HG03025 (cell line): Measurements from ENCODE around the gene PLBD1.

ENCODE experiments used
- ATAC-seq: cut with Tn5 transposase; IDR thresholded peaks from one replicate; pipeline ENCODE4 v1.9.1; 2021; ENCODE audit warnings: mild to moderate bottlenecking, moderate library complexity; ENCODE audit not compliant: unreplicated experiment, low FRiP score

The PLBD1 gene

GRCh38 chr12:14567351-14568162, at the start of gene PLBD1:
PLBD1 (minus strand) TSS chr12:14567883; CDS start chr12:14567696, 187 bp downstream.
- peak; percentile 68 for ATAC-seq

- ATAC-seq = peak; percentile 47
These were observed 47.0 kb upstream of the PLBD1 start for GRCh38 chr12:14614704-14615121.

GRCh38 chr12:14613718-14614117, 46.0 kb upstream of the PLBD1 start:
- ATAC-seq = peak; percentile 97

- no peak for ATAC-seq
These were observed 45.3 kb upstream of the PLBD1 start for GRCh38 chr12:14612898-14613445.

GRCh38 chr12:14612250-14612649, 44.6 kb upstream of the PLBD1 start:
- no peak for ATAC-seq

- ATAC-seq = no peak
These were observed 44.0 kb upstream of the PLBD1 start for GRCh38 chr12:14611640-14612203.

GRCh38 chr12:14607568-14607967, 39.9 kb upstream of the PLBD1 start:
- ATAC-seq = no peak

- ATAC-seq = no peak
These were observed 37.8 kb upstream of the PLBD1 start for GRCh38 chr12:14605401-14605989.

- no peak for ATAC-seq
These were observed 34.2 kb upstream of the PLBD1 start for GRCh38 chr12:14601692-14602478.

- ATAC-seq = no peak
These were observed 29.8 kb upstream of the PLBD1 start for GRCh38 chr12:14597480-14597879.

GRCh38 chr12:14591719-14592118, 24.0 kb upstream of the PLBD1 start:
- ATAC-seq = no peak

- no peak for ATAC-seq
These were observed 21.7 kb upstream of the PLBD1 start for GRCh38 chr12:14589169-14590004.

- ATAC-seq = no peak
These were observed 20.9 kb upstream of the PLBD1 start for GRCh38 chr12:14588571-14588970.

- ATAC-seq = no peak
These were observed 11.0 kb upstream of the PLBD1 start for GRCh38 chr12:14578646-14579045.

- ATAC-seq = peak; percentile 49
These were observed 9.7 kb upstream of the PLBD1 start for GRCh38 chr12:14577344-14577743.

- peak; percentile 26 for ATAC-seq
These were observed 9.2 kb upstream of the PLBD1 start for GRCh38 chr12:14576896-14577295.

GRCh38 chr12:14575585-14575984, 7.9 kb upstream of the PLBD1 start:
- no peak for ATAC-seq

GRCh38 chr12:14573118-14573517, 5.4 kb upstream of the PLBD1 start:
- ATAC-seq = no peak

GRCh38 chr12:14572401-14572800, 4.7 kb upstream of the PLBD1 start:
- ATAC-seq = no peak

- ATAC-seq = no peak
These were observed 4.1 kb upstream of the PLBD1 start for GRCh38 chr12:14571779-14572178.
